Psoas muscle (tissue), 8 donors: Measurements from ENCODE around the gene KCNJ5. TPM values are rescaled to one million over a fixed set of nuclear protein-coding genes. Genes with fewer than 3 reads are reported as not detected.

Experiments used
- ATAC-seq, 4 donors: fragments of 200-7000 bp; cut with Tn5 transposase; one replicate each; pipeline ENCODE4 v1.9.1; 2020; ENCODE audit warnings: moderate library complexity in 3 of 4, mild to moderate bottlenecking in 2 of 4
- DNase-seq, 2 donors: peaks; one replicate each; pipeline ENCODE4 v3.0.0-alpha.2; 2020
- H3K27ac ChIP-seq: fragments of 200-600 bp; one replicate; pipeline ENCODE4 v1.8.0; 2022
- H3K27me3 ChIP-seq, 3 donors: fragments of 200-600 bp in 1 of 3; one replicate each; pipeline versions ENCODE4 v1.6.1 to v1.8.0; 2013 to 2022; ENCODE audit warnings: low read length in 2 of 3, mild to moderate bottlenecking in 2 of 3, moderate library complexity in 1 of 3; ENCODE audit not compliant: insufficient read depth in 3 of 3
- H3K36me3 ChIP-seq, 2 donors: fragments of 200-600 bp in 1 of 2; one replicate each; pipeline versions ENCODE4 v1.6.1 to v1.8.0; 2013 to 2022; ENCODE audit warnings: low read depth in 1 of 2, mild to moderate bottlenecking in 1 of 2, moderate library complexity in 1 of 2; ENCODE audit not compliant: insufficient read depth in 1 of 2
- H3K4me1 ChIP-seq: fragments of 200-600 bp; one replicate; pipeline ENCODE4 v1.8.0; 2022
- H3K4me3 ChIP-seq: fragments of 200-600 bp; one replicate; pipeline ENCODE4 v1.8.0; 2022; ENCODE audit warnings: mild to moderate bottlenecking
- H3K9me3 ChIP-seq: fragments of 200-600 bp; one replicate; pipeline ENCODE4 v1.8.0; 2022
- CTCF ChIP-seq: fragments of 200-600 bp; IDR thresholded peaks from one replicate; pipeline ENCODE4 v1.8.0; 2022; ENCODE audit warnings: antibody characterized with exemption
- WGBS, 3 donors: extraction: QIAGEN DNeasy Blood & Tissue Kit; methylation state at CpG; one replicate each; pipeline versions ENCODE4 v1.1.6 to v1.1.7; 2013; 5-methylcytosine and 5-hydroxymethylcytosine counted together
- intact Hi-C, 2 donors: fragments of 100-400 bp; cut with DNase I; formaldehyde crosslinking; loops; one replicate each; pipeline versions ENCODE4 v1.11.0 to v1.14.2; 2022
- polyA plus RNA-seq, 3 donors: library from polyadenylated mRNA; stranded (reverse); fragments of 200-250 nt; gene quantifications; one replicate each; pipeline ENCODE4 v1.2.3, GENCODE V29; 2013
- total RNA-seq, 4 donors: library from RNA; stranded (reverse); fragmentation: NEBNext Ultra II Directional in 2 of 4; extraction: Animal tissue kit (Norgen Biotek cat#: 25700) in 2 of 4; gene quantifications; one replicate each; pipeline versions ENCODE4 v1.2.1 to v1.2.4, GENCODE V29; 2021 to 2023
- donor health status: healthy with polysubstance abuse.
- donor health status: DM: no; HTN: no; CAD: no; lungs with moderate emphysema.
- donor health status: Bipolar disorder and iron deficiency.
- donor health status: healthy.
- donor health status: DM: yes; HTN: yes; CAD: no.
- donor health status: DM: no; HTN: no; CAD: no.
- donor health status: DM: no; HTN: no; CAD: no.
- donor health status: DM: yes; HTN: yes; CAD: no.

The KCNJ5 gene
- total and polyA plus RNA-seq, 7 donors, result 0.01 to 0.46 (median 0.24) TPM

GRCh38 chr11:128872594-128872993 lies 18.6 kb upstream of the KCNJ5 start:
- no peak for ATAC-seq

GRCh38 chr11:128874427-128874826 lies 16.7 kb upstream of the KCNJ5 start:
- no peak for TF ChIP-seq CTCF
- intact Hi-C loops, result no loop called here
- Histone ChIP-seq H3K27me3 (peaks cover 0 to 4% (median 0%) of the 10 kb centered on the region in 3 donors), H3K4me3 (no peak overlapping the region), H3K9me3 (no peaks in the 10 kb centered on the region), H3K36me3 (no peaks in the 10 kb centered on the region), H3K27ac (no peak overlapping the region), H3K4me1 (no peaks in the 10 kb centered on the region)
- DNase-seq (no peak), ATAC-seq (no peak)
- WGBS, 3 donors, result 36 to 39% (median 38%) methylated on average over 3 of the region's 3 CpGs

More at GRCh38 chr11:128872594-128872993, 18.6 kb upstream of the KCNJ5 start:
- no peak for DNase-seq
- Histone ChIP-seq H3K4me3 (no peak overlapping the region), H3K36me3 (no peaks in the 10 kb centered on the region), H3K27me3 (peaks cover 0 to 2% (median 0%) of the 10 kb centered on the region in 3 donors), H3K27ac (no peak overlapping the region), H3K9me3 (no peaks in the 10 kb centered on the region), H3K4me1 (no peaks in the 10 kb centered on the region)
- intact Hi-C loops, result no loop called here
- TF ChIP-seq CTCF, result no peak
- WGBS, 3 donors, result 39 to 48% (median 39%) methylated on average over 3 of the region's 3 CpGs

- peaks cover 0 to 7% (median 0%) of the 10 kb centered on the region in 3 donors for H3K27me3 ChIP-seq
- no peaks in the 10 kb centered on the region for H3K4me1 ChIP-seq
- H3K4me3 ChIP-seq, result no peak overlapping the region
- H3K36me3 ChIP-seq, result no peaks in the 10 kb centered on the region
- no peak overlapping the region for H3K27ac ChIP-seq
- no peak for DNase-seq
- intact Hi-C loops, result no loop called here
- WGBS, 3 donors, result 75 to 78% (median 77%) methylated on average over 22 of the region's 22 CpGs
- no peak for ATAC-seq
- no peaks in the 10 kb centered on the region for H3K9me3 ChIP-seq
- TF ChIP-seq CTCF, result no peak
These were observed 15.0 kb upstream of the KCNJ5 start for GRCh38 chr11:128876133-128876650.

GRCh38 chr11:128877726-128878125 lies 13.4 kb upstream of the KCNJ5 start:
- Histone ChIP-seq H3K36me3 (no peaks in the 10 kb centered on the region), H3K9me3 (no peaks in the 10 kb centered on the region), H3K27me3 (peaks cover 0 to 10% (median 6%) of the 10 kb centered on the region in 3 donors), H3K4me3 (no peak overlapping the region), H3K27ac (no peak overlapping the region), H3K4me1 (no peaks in the 10 kb centered on the region)
- ATAC-seq (no peak), DNase-seq (no peak)
- WGBS, 3 donors, result 80 to 83% (median 81%) methylated on average over 5 of the region's 5 CpGs
- no peak for TF ChIP-seq CTCF
- intact Hi-C loops, result no loop called here

- TF ChIP-seq CTCF, result no peak
- intact Hi-C loops, result no loop called here
- DNase-seq (no peak), ATAC-seq (no peak)
- Histone ChIP-seq H3K9me3 (no peaks in the 10 kb centered on the region), H3K27me3 (peaks cover 0 to 15% (median 6%) of the 10 kb centered on the region in 3 donors), H3K27ac (no peak overlapping the region), H3K4me3 (no peak overlapping the region), H3K4me1 (no peaks in the 10 kb centered on the region), H3K36me3 (no peaks in the 10 kb centered on the region)
- WGBS, 3 donors, result 67 to 75% (median 73%) methylated on average over 2 of the region's 2 CpGs
These were observed 12.7 kb upstream of the KCNJ5 start for GRCh38 chr11:128878455-128878854.
